SK-N-SH treated with all-trans-retinoic acid at 6 μM for 48 hours (cell line): ENCODE data around the gene TNPO1.

Experiments used
- ARNTL ChIP-seq: fragments of 450-650 bp; formaldehyde crosslinking; IDR thresholded peaks from 2 replicates; pipeline ENCODE4 v1.5.0; 2020; ENCODE audit warnings: low read depth, mild to moderate bottlenecking, moderate library complexity, borderline replicate concordance
- BACH2 ChIP-seq: fragments of 250-450 bp; sonication (Bioruptor Pico); IDR thresholded peaks from 2 replicates; pipeline ENCODE4 v1.9.0; 2021; ENCODE audit warnings: mild to moderate bottlenecking, borderline replicate concordance
- PPARA ChIP-seq: fragments of 250-450 bp; sonication (Bioruptor Pico); IDR thresholded peaks from 2 replicates; pipeline ENCODE4 v1.5.0; 2020; ENCODE audit warnings: mild to moderate bottlenecking, borderline replicate concordance
- TOX ChIP-seq: fragments of 250-450 bp; sonication (Bioruptor Pico); IDR thresholded peaks from 2 replicates; pipeline ENCODE4 v1.8.0; 2021; ENCODE audit warnings: mild to moderate bottlenecking, moderate library complexity, borderline replicate concordance
- ZC3H10 ChIP-seq: fragments of 250-450 bp; sonication (Bioruptor Pico); IDR thresholded peaks from 2 replicates; pipeline ENCODE4 v1.5.1; 2021; ENCODE audit warnings: mild to moderate bottlenecking, moderate library complexity
- ZFP3 ChIP-seq: fragments of 250-450 bp; sonication (Bioruptor Pico); IDR thresholded peaks from 2 replicates; pipeline ENCODE4 v1.5.0; 2020; ENCODE audit warnings: mild to moderate bottlenecking, moderate library complexity
- ZFP30 ChIP-seq: fragments of 450-650 bp; formaldehyde crosslinking; IDR thresholded peaks from 2 replicates; pipeline ENCODE4 v1.5.0; 2022; ENCODE audit warnings: mild to moderate bottlenecking, moderate library complexity
- TF ChIP-seq, protein P1 (sequence below): fragments of 250-450 bp; sonication (Bioruptor Pico); IDR thresholded peaks from 2 replicates; pipeline ENCODE4 v1.8.0; 2020; ENCODE audit warnings: mild to moderate bottlenecking, moderate library complexity, borderline replicate concordance
- TF ChIP-seq, protein P2 (sequence below): fragments of 250-450 bp; sonication (Bioruptor Pico); IDR thresholded peaks from 2 replicates; pipeline ENCODE4 v1.5.1; 2020; ENCODE audit warnings: low read depth, mild to moderate bottlenecking, moderate library complexity

DNA sequence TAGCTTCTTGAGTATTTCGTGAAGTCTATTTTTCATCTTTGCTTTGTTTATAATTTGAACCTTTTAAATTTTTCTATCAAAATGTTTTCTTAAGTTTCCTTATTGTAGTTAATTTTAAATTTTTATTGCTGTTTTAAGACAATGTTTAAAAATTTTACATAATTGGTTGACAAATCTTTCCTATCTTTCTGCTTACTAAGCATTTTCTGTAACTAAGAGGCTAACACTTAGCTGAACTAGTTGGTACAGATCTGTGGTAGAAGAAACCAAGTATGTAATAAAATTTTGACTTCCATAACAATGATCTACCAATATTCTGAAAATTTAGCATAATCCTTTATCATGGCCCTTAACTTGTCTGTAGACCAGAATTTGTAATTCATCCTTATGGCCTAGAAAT is 32.3 kb upstream of the TNPO1 start:
- TF ChIP-seq, protein P1, sequence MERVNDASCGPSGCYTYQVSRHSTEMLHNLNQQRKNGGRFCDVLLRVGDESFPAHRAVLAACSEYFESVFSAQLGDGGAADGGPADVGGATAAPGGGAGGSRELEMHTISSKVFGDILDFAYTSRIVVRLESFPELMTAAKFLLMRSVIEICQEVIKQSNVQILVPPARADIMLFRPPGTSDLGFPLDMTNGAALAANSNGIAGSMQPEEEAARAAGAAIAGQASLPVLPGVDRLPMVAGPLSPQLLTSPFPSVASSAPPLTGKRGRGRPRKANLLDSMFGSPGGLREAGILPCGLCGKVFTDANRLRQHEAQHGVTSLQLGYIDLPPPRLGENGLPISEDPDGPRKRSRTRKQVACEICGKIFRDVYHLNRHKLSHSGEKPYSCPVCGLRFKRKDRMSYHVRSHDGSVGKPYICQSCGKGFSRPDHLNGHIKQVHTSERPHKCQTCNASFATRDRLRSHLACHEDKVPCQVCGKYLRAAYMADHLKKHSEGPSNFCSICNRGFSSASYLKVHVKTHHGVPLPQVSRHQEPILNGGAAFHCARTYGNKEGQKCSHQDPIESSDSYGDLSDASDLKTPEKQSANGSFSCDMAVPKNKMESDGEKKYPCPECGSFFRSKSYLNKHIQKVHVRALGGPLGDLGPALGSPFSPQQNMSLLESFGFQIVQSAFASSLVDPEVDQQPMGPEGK (CRISPR knock-in tag) = no peak
- TF ChIP-seq ZFP3 (CRISPR knock-in tag) (no peak), TOX (CRISPR knock-in tag) (no peak), ZFP30 (CRISPR knock-in tag) (no peak), ZC3H10 (CRISPR knock-in tag) (no peak), PPARA (no peak), BACH2 (no peak), ARNTL (CRISPR knock-in tag) (no peak)
- TF ChIP-seq, protein P2, sequence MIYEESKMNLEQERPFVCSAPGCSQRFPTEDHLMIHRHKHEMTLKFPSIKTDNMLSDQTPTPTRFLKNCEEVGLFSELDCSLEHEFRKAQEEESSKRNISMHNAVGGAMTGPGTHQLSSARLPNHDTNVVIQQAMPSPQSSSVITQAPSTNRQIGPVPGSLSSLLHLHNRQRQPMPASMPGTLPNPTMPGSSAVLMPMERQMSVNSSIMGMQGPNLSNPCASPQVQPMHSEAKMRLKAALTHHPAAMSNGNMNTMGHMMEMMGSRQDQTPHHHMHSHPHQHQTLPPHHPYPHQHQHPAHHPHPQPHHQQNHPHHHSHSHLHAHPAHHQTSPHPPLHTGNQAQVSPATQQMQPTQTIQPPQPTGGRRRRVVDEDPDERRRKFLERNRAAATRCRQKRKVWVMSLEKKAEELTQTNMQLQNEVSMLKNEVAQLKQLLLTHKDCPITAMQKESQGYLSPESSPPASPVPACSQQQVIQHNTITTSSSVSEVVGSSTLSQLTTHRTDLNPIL (CRISPR knock-in tag) = no peak
